ENCODE results near the gene DHRS7C. TPM values are rescaled to one million over a fixed set of nuclear protein-coding genes. Genes with fewer than 3 reads are reported as not detected.
"Not testable (repeated sequence)": the region's sequence is repeated elsewhere in the genome, so short reads cannot be mapped to it uniquely, and the experiment has no call there.

Gene DHRS7C
- total RNA-seq, 2 experiments from 2014 or later, result not detected

GRCh38 chr17:9798724-9799123 is 7.3 kb upstream of the DHRS7C start:
- Mint-ChIP-seq H3K36me3 (no peaks in the 10 kb centered on the region), H3K27ac (no peak overlapping the region), H3K4me1 (no peaks in the 10 kb centered on the region), H3K27me3 (peaks cover 2% of the 10 kb centered on the region), H3K9me3 (ENCODE audit: low read depth) (no peaks in the 10 kb centered on the region), H3K4me3 (no peak overlapping the region)
- CTCF ChIA-PET, result no interaction called here
- DNase-seq (no peak), ATAC-seq (no peak)

- DNase-seq (no peak), ATAC-seq (no peak)
- CTCF ChIA-PET, result no interaction called here
- Mint-ChIP-seq H3K9me3 (ENCODE audit: low read depth) (no peaks in the 10 kb centered on the region), H3K4me1 (no peaks in the 10 kb centered on the region), H3K27ac (no peak overlapping the region), H3K27me3 (peaks cover 2% of the 10 kb centered on the region), H3K4me3 (no peak overlapping the region), H3K36me3 (no peaks in the 10 kb centered on the region)
These were observed 6.6 kb upstream of the DHRS7C start for GRCh38 chr17:9798008-9798407.

GRCh38 chr17:9792181-9792840 is 919 bp upstream of the DHRS7C start:
- DNase-seq, result no peak
- H3K4me3 Mint-ChIP-seq, result no peak overlapping the region
- CTCF ChIA-PET, result no interaction called here

GRCh38 chr17:9790316-9790715 is 1.1 kb downstream of the DHRS7C start:
- no peaks in the 10 kb centered on the region for H3K36me3 Mint-ChIP-seq
- no peaks in the 10 kb centered on the region for H3K4me1 Mint-ChIP-seq
- no peaks in the 10 kb centered on the region for H3K9me3 Mint-ChIP-seq (ENCODE audit: low read depth)
- ATAC-seq (no peak), DNase-seq (no peak)
- CTCF ChIA-PET, result interaction anchor here (0.6 to 1.2 kb wide), 2 partner anchors 22 to 815 kb away, joined by 3 read pairs; no protein-coding TSS in a partner anchor
- H3K4me3 Mint-ChIP-seq, result no peak overlapping the region
- H3K27me3 Mint-ChIP-seq, result no peaks in the 10 kb centered on the region
- H3K27ac Mint-ChIP-seq, result no peak overlapping the region

More at GRCh38 chr17:9792181-9792840, 919 bp upstream of the DHRS7C start:
- Mint-ChIP-seq H3K27ac (no peak overlapping the region), H3K9me3 (ENCODE audit: low read depth) (no peaks in the 10 kb centered on the region), H3K4me1 (no peaks in the 10 kb centered on the region), H3K27me3 (no peaks in the 10 kb centered on the region), H3K36me3 (no peaks in the 10 kb centered on the region)
- no peak for ATAC-seq

- Mint-ChIP-seq H3K9me3 (ENCODE audit: low read depth) (no peaks in the 10 kb centered on the region), H3K36me3 (no peaks in the 10 kb centered on the region), H3K27ac (no peak overlapping the region), H3K4me3 (no peak overlapping the region), H3K27me3 (no peaks in the 10 kb centered on the region), H3K4me1 (no peaks in the 10 kb centered on the region)
- CTCF ChIA-PET, result no interaction called here
- no peak for DNase-seq
- no peak for ATAC-seq
These were observed 2.8 kb downstream of the DHRS7C start for GRCh38 chr17:9788601-9789000.

- Mint-ChIP-seq H3K27ac (no peak overlapping the region), H3K27me3 (peaks cover 3% of the 10 kb centered on the region), H3K4me3 (no peak overlapping the region), H3K36me3 (no peaks in the 10 kb centered on the region), H3K4me1 (no peaks in the 10 kb centered on the region), H3K9me3 (ENCODE audit: low read depth) (no peaks in the 10 kb centered on the region)
- CTCF ChIA-PET, result no interaction called here
- no peak for DNase-seq
- ATAC-seq, result no peak
These were observed 6.8 kb downstream of the DHRS7C start for GRCh38 chr17:9784544-9784943.

GRCh38 chr17:9783465-9783864 is 7.9 kb downstream of the DHRS7C start:
- DNase-seq; H3K36me3 Mint-ChIP-seq; H3K27ac Mint-ChIP-seq; H3K9me3 Mint-ChIP-seq (ENCODE audit: low read depth); CTCF ChIA-PET; ATAC-seq; H3K4me3 Mint-ChIP-seq; H3K27me3 Mint-ChIP-seq; H3K4me1 Mint-ChIP-seq: not testable (repeated sequence)

- Mint-ChIP-seq H3K4me1 (no peaks in the 10 kb centered on the region), H3K36me3 (no peaks in the 10 kb centered on the region), H3K9me3 (ENCODE audit: low read depth) (no peaks in the 10 kb centered on the region), H3K27ac (no peak overlapping the region), H3K4me3 (no peak overlapping the region), H3K27me3 (peaks cover 3% of the 10 kb centered on the region)
- DNase-seq (no peak), ATAC-seq (no peak)
- CTCF ChIA-PET, result no interaction called here
These were observed 8.3 kb downstream of the DHRS7C start for GRCh38 chr17:9783050-9783449.

GRCh38 chr17:9780552-9780951 is 10.8 kb downstream of the DHRS7C start:
- Mint-ChIP-seq H3K27ac (no peak overlapping the region), H3K4me3 (no peak overlapping the region), H3K27me3 (peaks cover 3% of the 10 kb centered on the region), H3K4me1 (no peaks in the 10 kb centered on the region), H3K9me3 (ENCODE audit: low read depth) (peaks cover 2% of the 10 kb centered on the region), H3K36me3 (no peaks in the 10 kb centered on the region)
- CTCF ChIA-PET, result no interaction called here
- ATAC-seq, result no peak
- DNase-seq, result no peak

GRCh38 chr17:9776911-9777310 is 14.5 kb downstream of the DHRS7C start:
- peaks cover 2% of the 10 kb centered on the region for H3K9me3 Mint-ChIP-seq (ENCODE audit: low read depth)
- H3K36me3 Mint-ChIP-seq, result no peaks in the 10 kb centered on the region
- H3K27ac Mint-ChIP-seq, result no peak overlapping the region
- no peak for DNase-seq
- peaks cover 3% of the 10 kb centered on the region for H3K27me3 Mint-ChIP-seq
- CTCF ChIA-PET, result interaction anchor here (0.7 kb wide), 1 partner anchor 48 kb away, joined by 3 read pairs; no protein-coding TSS in a partner anchor
- H3K4me3 Mint-ChIP-seq, result no peak overlapping the region
- ATAC-seq, result no peak
- H3K4me1 Mint-ChIP-seq, result no peaks in the 10 kb centered on the region

- Mint-ChIP-seq H3K27me3 (no peaks in the 10 kb centered on the region), H3K4me1 (no peaks in the 10 kb centered on the region), H3K27ac (no peak overlapping the region), H3K4me3 (no peak overlapping the region), H3K36me3 (no peaks in the 10 kb centered on the region), H3K9me3 (ENCODE audit: low read depth) (peaks cover 2% of the 10 kb centered on the region)
- CTCF ChIA-PET, result no interaction called here
- ATAC-seq (no peak), DNase-seq (no peak)
These were observed 18.7 kb downstream of the DHRS7C start for GRCh38 chr17:9772658-9773057.

GRCh38 chr17:9771465-9771864 is 19.9 kb downstream of the DHRS7C start:
- DNase-seq, result no peak
- Mint-ChIP-seq H3K4me1 (no peaks in the 10 kb centered on the region), H3K36me3 (no peaks in the 10 kb centered on the region), H3K27ac (no peak overlapping the region), H3K27me3 (peaks cover under 1% of the 10 kb centered on the region), H3K9me3 (ENCODE audit: low read depth) (no peaks in the 10 kb centered on the region), H3K4me3 (no peak overlapping the region)
- no peak for ATAC-seq
- CTCF ChIA-PET, result no interaction called here

- Mint-ChIP-seq H3K27ac (no peak overlapping the region), H3K4me3 (no peak overlapping the region), H3K9me3 (ENCODE audit: low read depth) (no peaks in the 10 kb centered on the region), H3K27me3 (peaks cover 8% of the 10 kb centered on the region), H3K4me1 (no peaks in the 10 kb centered on the region), H3K36me3 (no peaks in the 10 kb centered on the region)
- ATAC-seq (no peak), DNase-seq (no peak)
- CTCF ChIA-PET, result interaction anchor here (1.0 to 1.8 kb wide), 6 partner anchors 18 to 191 kb away, joined by 4 to 6 read pairs (median 5); no protein-coding TSS in a partner anchor
These were observed 22.2 kb downstream of the DHRS7C start for GRCh38 chr17:9769036-9769695.

- H3K4me1 Mint-ChIP-seq, result peaks cover 4% of the 10 kb centered on the region
- no peaks in the 10 kb centered on the region for H3K36me3 Mint-ChIP-seq
- H3K27ac Mint-ChIP-seq, result no peak overlapping the region
- CTCF ChIA-PET, result interaction anchor here (0.7 to 1.8 kb wide), 9 partner anchors 17 to 1065 kb away, joined by 3 to 6 read pairs (median 4); partner anchors contain the start of genes DHRS7C and STX8
- ATAC-seq (no peak), DNase-seq (no peak)
- H3K9me3 Mint-ChIP-seq (ENCODE audit: low read depth), result no peaks in the 10 kb centered on the region
- H3K4me3 Mint-ChIP-seq, result no peak overlapping the region
- H3K27me3 Mint-ChIP-seq, result peaks cover 12% of the 10 kb centered on the region
These were observed 22.9 kb downstream of the DHRS7C start for GRCh38 chr17:9768381-9768934.
